Activated naive CD8-positive, alpha-beta T cell (primary cell): Measurements from ENCODE around the gene GNB5.

Source experiments
- H3K27ac Mint-ChIP-seq: one replicate; pipeline ENCODE4 v1.8.0; 2021; ENCODE audit warnings: mixed read lengths
- H3K27me3 Mint-ChIP-seq: one replicate; pipeline ENCODE4 v1.8.0; 2021; ENCODE audit warnings: mixed read lengths
- H3K36me3 Mint-ChIP-seq: one replicate; pipeline ENCODE4 v1.8.0; 2021; ENCODE audit warnings: mixed read lengths
- H3K4me1 Mint-ChIP-seq: one replicate; pipeline ENCODE4 v1.8.0; 2021; ENCODE audit warnings: low read depth, mixed read lengths
- H3K4me3 Mint-ChIP-seq: one replicate; pipeline ENCODE4 v1.8.0; 2021; ENCODE audit warnings: mild to moderate bottlenecking, mixed read lengths
- H3K9me3 Mint-ChIP-seq: one replicate; pipeline ENCODE4 v1.8.0; 2021; ENCODE audit warnings: low read depth, mixed read lengths

Gene GNB5

GRCh38 chr15:52128568-52128967 is 62.6 kb downstream of the GNB5 start:
- Mint-ChIP-seq H3K9me3 (no peaks in the 10 kb centered on the region), H3K36me3 (peaks cover 8% of the 10 kb centered on the region), H3K4me3 (no peak overlapping the region), H3K27me3 (no peaks in the 10 kb centered on the region), H3K4me1 (no peaks in the 10 kb centered on the region), H3K27ac (no peak overlapping the region)

GRCh38 chr15:52124270-52124880 is 66.8 kb downstream of the GNB5 start:
- Mint-ChIP-seq H3K4me1 (no peaks in the 10 kb centered on the region), H3K9me3 (no peaks in the 10 kb centered on the region), H3K36me3 (peaks cover 4% of the 10 kb centered on the region), H3K27ac (no peak overlapping the region), H3K4me3 (no peak overlapping the region), H3K27me3 (no peaks in the 10 kb centered on the region)

- Mint-ChIP-seq H3K4me3 (no peak overlapping the region), H3K36me3 (peaks cover 4% of the 10 kb centered on the region), H3K27ac (no peak overlapping the region), H3K9me3 (no peaks in the 10 kb centered on the region), H3K4me1 (no peaks in the 10 kb centered on the region), H3K27me3 (no peaks in the 10 kb centered on the region)
Observed at GRCh38 chr15:52121896-52122295, 69.3 kb downstream of the GNB5 start.

GRCh38 chr15:52121006-52121405 is 70.2 kb downstream of the GNB5 start:
- Mint-ChIP-seq H3K27ac (no peak overlapping the region), H3K4me1 (peaks cover 6% of the 10 kb centered on the region)

GRCh38 chr15:52120488-52120887 is 70.7 kb downstream of the GNB5 start:
- H3K36me3 Mint-ChIP-seq, result peaks cover 4% of the 10 kb centered on the region
- H3K27me3 Mint-ChIP-seq, result no peaks in the 10 kb centered on the region
- H3K27ac Mint-ChIP-seq, result no peak overlapping the region
- no peaks in the 10 kb centered on the region for H3K9me3 Mint-ChIP-seq
- no peak overlapping the region for H3K4me3 Mint-ChIP-seq
- peaks cover 12% of the 10 kb centered on the region for H3K4me1 Mint-ChIP-seq

More at GRCh38 chr15:52121006-52121405, 70.2 kb downstream of the GNB5 start:
- H3K27me3 Mint-ChIP-seq, result no peaks in the 10 kb centered on the region
- H3K4me3 Mint-ChIP-seq, result no peak overlapping the region
- H3K36me3 Mint-ChIP-seq, result peaks cover 4% of the 10 kb centered on the region
- no peaks in the 10 kb centered on the region for H3K9me3 Mint-ChIP-seq

- Mint-ChIP-seq H3K27me3 (no peaks in the 10 kb centered on the region), H3K36me3 (peaks cover 3% of the 10 kb centered on the region), H3K9me3 (no peaks in the 10 kb centered on the region), H3K4me1 (peaks cover 12% of the 10 kb centered on the region), H3K4me3 (no peak overlapping the region), H3K27ac (no peak overlapping the region)
Observed at GRCh38 chr15:52118969-52119749, 72.0 kb downstream of the GNB5 start.

GRCh38 chr15:52117549-52117948 is 73.6 kb downstream of the GNB5 start:
- H3K27ac Mint-ChIP-seq, result no peak overlapping the region
- no peaks in the 10 kb centered on the region for H3K36me3 Mint-ChIP-seq
- H3K4me1 Mint-ChIP-seq, result peaks cover 13% of the 10 kb centered on the region

GRCh38 chr15:52115598-52116427 is 75.4 kb downstream of the GNB5 start:
- Mint-ChIP-seq H3K36me3 (no peaks in the 10 kb centered on the region), H3K4me3 (no peak overlapping the region), H3K27ac (no peak overlapping the region), H3K9me3 (no peaks in the 10 kb centered on the region), H3K27me3 (peaks cover 4% of the 10 kb centered on the region), H3K4me1 (peaks cover 15% of the 10 kb centered on the region)

More at GRCh38 chr15:52117549-52117948, 73.6 kb downstream of the GNB5 start:
- Mint-ChIP-seq H3K9me3 (no peaks in the 10 kb centered on the region), H3K27me3 (no peaks in the 10 kb centered on the region), H3K4me3 (no peak overlapping the region)

GRCh38 chr15:52114261-52115055 is 76.7 kb downstream of the GNB5 start:
- no peak overlapping the region for H3K4me3 Mint-ChIP-seq
- no peaks in the 10 kb centered on the region for H3K36me3 Mint-ChIP-seq
- H3K27ac Mint-ChIP-seq, result no peak overlapping the region
- H3K9me3 Mint-ChIP-seq, result no peaks in the 10 kb centered on the region
- H3K27me3 Mint-ChIP-seq, result peaks cover 12% of the 10 kb centered on the region
- H3K4me1 Mint-ChIP-seq, result peaks cover 15% of the 10 kb centered on the region

- no peak overlapping the region for H3K4me3 Mint-ChIP-seq
- H3K9me3 Mint-ChIP-seq, result no peaks in the 10 kb centered on the region
- peaks cover 15% of the 10 kb centered on the region for H3K27me3 Mint-ChIP-seq
- H3K27ac Mint-ChIP-seq, result no peak overlapping the region
- H3K4me1 Mint-ChIP-seq, result peaks cover 15% of the 10 kb centered on the region
- no peaks in the 10 kb centered on the region for H3K36me3 Mint-ChIP-seq
Observed at GRCh38 chr15:52113708-52114107, 77.5 kb downstream of the GNB5 start.

GRCh38 chr15:52113235-52113634 is 78.0 kb downstream of the GNB5 start:
- peaks cover 18% of the 10 kb centered on the region for H3K27me3 Mint-ChIP-seq
- H3K9me3 Mint-ChIP-seq, result no peaks in the 10 kb centered on the region
- H3K4me1 Mint-ChIP-seq, result peaks cover 15% of the 10 kb centered on the region
- peak overlapping the region; percentile 73 for H3K4me3 Mint-ChIP-seq
- no peak overlapping the region for H3K27ac Mint-ChIP-seq
- no peaks in the 10 kb centered on the region for H3K36me3 Mint-ChIP-seq

GRCh38 chr15:52112203-52112750 is 78.9 kb downstream of the GNB5 start:
- Mint-ChIP-seq H3K27ac (no peak overlapping the region), H3K9me3 (no peaks in the 10 kb centered on the region), H3K4me1 (peaks cover 15% of the 10 kb centered on the region), H3K27me3 (peaks cover 18% of the 10 kb centered on the region), H3K36me3 (no peaks in the 10 kb centered on the region), H3K4me3 (peak overlapping the region; percentile 73)

GRCh38 chr15:52111517-52112202 is 79.5 kb downstream of the GNB5 start:
- peak overlapping the region; percentile 73 for H3K4me3 Mint-ChIP-seq
- no peaks in the 10 kb centered on the region for H3K36me3 Mint-ChIP-seq
- no peak overlapping the region for H3K27ac Mint-ChIP-seq
- peaks cover 20% of the 10 kb centered on the region for H3K27me3 Mint-ChIP-seq
- peaks cover 15% of the 10 kb centered on the region for H3K4me1 Mint-ChIP-seq
- H3K9me3 Mint-ChIP-seq, result no peaks in the 10 kb centered on the region
